Measurements from ENCODE around the gene FAM50B. TPM values are rescaled to one million over a fixed set of nuclear protein-coding genes. Genes with fewer than 3 reads are reported as not detected.

Gene FAM50B
- total and polyA plus RNA-seq, 2 donors from 2014 or later: 13.2 to 24.8 TPM

- Histone ChIP-seq H3K4me1 (ENCODE audit: control insufficient read depth in 2 of 3, insufficient read depth in 2 of 3, low read depth in 1 of 3, low read length in 3 of 3) (no peaks in the 10 kb centered on the region), H3K36me3 (ENCODE audit: control insufficient read depth in 2 of 3, insufficient read depth in 3 of 3, low read length in 3 of 3) (no peaks in the 10 kb centered on the region), H3K27ac (ENCODE audit: low read depth in 2 of 2, low read length in 2 of 2) (no peak overlapping the region), H3K9me3 (ENCODE audit: control insufficient read depth in 2 of 3, insufficient read depth in 1 of 3, low read length in 3 of 3) (no peaks in the 10 kb centered on the region), H3K4me3 (ENCODE audit: low read length in 3 of 3) (no peak overlapping the region), H3K27me3 (ENCODE audit: control insufficient read depth, insufficient read depth, low read length) (no peaks in the 10 kb centered on the region), H3K9ac (ENCODE audit: low read length in 3 of 3) (no peak overlapping the region)
- DNase-seq (no peak), FAIRE-seq (no peak)
- intact Hi-C loops (cut with DNase I): no loop called here
- TF ChIP-seq CTCF (IDR thresholded peaks at IDR 0.05; ENCODE audit: borderline replicate concordance, extremely low read depth, insufficient read depth): no peak
Measured at GRCh38 chr6:3899970-3900439, 50.8 kb downstream of the FAM50B start.

Other genes starting within 250 kb of the FAM50B start
- gene PXDC1, start 97.7 kb upstream of the FAM50B start, total RNA-seq: 28.9 TPM
- gene PXDC1, start 97.7 kb upstream of the FAM50B start, polyA plus RNA-seq (ENCODE audit: insufficient read depth, low read depth, low replicate concordance): 35.0 TPM
- not detected for gene FAM217A, start 229.8 kb downstream of the FAM50B start, total RNA-seq
- 0.56 TPM for gene FAM217A, start 229.8 kb downstream of the FAM50B start, polyA plus RNA-seq (ENCODE audit: insufficient read depth, low read depth, low replicate concordance)

All from kidney (tissue), 14 donors.